Tibial artery (tissue), 4 donors: Measurements from ENCODE around the gene CHMP3.

ENCODE experiments used
- DNase-seq, 2 donors: peaks; one replicate each; pipeline ENCODE4 v3.0.0-alpha.2; 2019
- H3K27ac ChIP-seq, 2 donors: fragments of 200-600 bp; sonication (generic) in 1 of 2; 1 replicate in 1 of 2; 2 replicates in 1 of 2; pipeline ENCODE4 v1.5.1; 2018 to 2019; ENCODE audit warnings: mild to moderate bottlenecking in 1 of 2
- H3K27me3 ChIP-seq, 2 donors: fragments of 200-600 bp; sonication (generic) in 1 of 2; one replicate each; pipeline versions ENCODE4 v1.5.1 to v1.6.0; 2016 to 2019
- H3K36me3 ChIP-seq, 3 donors: fragments of 200-600 bp; sonication (generic) in 2 of 3; one replicate each; pipeline ENCODE4 v1.5.1; 2016 to 2019; ENCODE audit warnings: mild to moderate bottlenecking in 2 of 3
- H3K4me1 ChIP-seq, 4 donors: fragments of 200-600 bp; sonication (generic) in 2 of 4; 1 replicate in 3 of 4; 2 replicates in 1 of 4; pipeline ENCODE4 v1.5.1; 2016 to 2019
- H3K4me3 ChIP-seq, 2 donors: fragments of 200-600 bp; sonication (generic) in 1 of 2; 1 replicate in 1 of 2; 2 replicates in 1 of 2; pipeline ENCODE4 v1.5.1; 2018 to 2019; ENCODE audit warnings: mild to moderate bottlenecking in 2 of 2
- H3K9me3 ChIP-seq, 3 donors: fragments of 200-600 bp; sonication (generic) in 1 of 3; one replicate each; pipeline ENCODE4 v1.5.1; 2016 to 2019
- CTCF ChIP-seq, 2 experiments: fragments of 200-600 bp in 1 of 2; fragments of 450-650 bp in 1 of 2; IDR thresholded peaks; one replicate each; pipeline ENCODE4 v1.5.1; 2017 to 2019; ENCODE audit warnings: antibody characterized with exemption in 2 of 2, mild to moderate bottlenecking in 1 of 2, moderate library complexity in 1 of 2
- intact Hi-C: fragments of 100-400 bp; cut with DNase I; formaldehyde crosslinking; loops from one replicate; pipeline ENCODE4 v1.15.0; 2023; ENCODE audit warnings: low total_unique reads

Gene CHMP3

GRCh38 chr2:86525421-86526340 lies 37.6 kb downstream of the CHMP3 start:
- Histone ChIP-seq H3K9me3 (no peaks in the 10 kb centered on the region), H3K4me1 (no peaks in the 10 kb centered on the region), H3K36me3 (peaks cover 10 to 27% (median 25%) of the 10 kb centered on the region in 3 donors), H3K4me3 (no peak overlapping the region), H3K27me3 (no peaks in the 10 kb centered on the region), H3K27ac (no peak overlapping the region)
- DNase-seq: no peak
- intact Hi-C loops: no loop called here
- no peak for TF ChIP-seq CTCF (IDR thresholded peaks at IDR 0.05)

- TF ChIP-seq CTCF (IDR thresholded peaks at IDR 0.05): no peak
- intact Hi-C loops: no loop called here
- no peaks in the 10 kb centered on the region for H3K9me3 ChIP-seq
- no peak overlapping the region for H3K27ac ChIP-seq
- peaks cover 10 to 33% (median 24%) of the 10 kb centered on the region in 3 donors for H3K36me3 ChIP-seq
- no peaks in the 10 kb centered on the region for H3K4me1 ChIP-seq
- H3K27me3 ChIP-seq: no peaks in the 10 kb centered on the region
- H3K4me3 ChIP-seq: no peak overlapping the region
- no peak for DNase-seq
These were observed 39.8 kb downstream of the CHMP3 start for GRCh38 chr2:86523491-86523890.

- Histone ChIP-seq H3K36me3 (peaks cover 10 to 32% (median 19%) of the 10 kb centered on the region in 3 donors), H3K4me3 (no peak overlapping the region), H3K9me3 (no peaks in the 10 kb centered on the region), H3K27ac (no peak overlapping the region), H3K27me3 (no peaks in the 10 kb centered on the region), H3K4me1 (no peaks in the 10 kb centered on the region)
- intact Hi-C loops: no loop called here
- TF ChIP-seq CTCF (IDR thresholded peaks at IDR 0.05): no peak
- no peak for DNase-seq
These were observed 40.5 kb downstream of the CHMP3 start for GRCh38 chr2:86522711-86523110.

- intact Hi-C loops: no loop called here
These were observed 41.3 kb downstream of the CHMP3 start for GRCh38 chr2:86521922-86522321.

GRCh38 chr2:86520153-86520552 lies 43.1 kb downstream of the CHMP3 start:
- Histone ChIP-seq H3K4me3 (no peak overlapping the region), H3K27ac (no peak overlapping the region), H3K27me3 (no peaks in the 10 kb centered on the region), H3K9me3 (no peaks in the 10 kb centered on the region), H3K36me3 (peaks cover 0 to 15% (median 0%) of the 10 kb centered on the region in 3 donors), H3K4me1 (no peaks in the 10 kb centered on the region)
- no peak for DNase-seq
- intact Hi-C loops: no loop called here
- TF ChIP-seq CTCF (IDR thresholded peaks at IDR 0.05): no peak

More at GRCh38 chr2:86521922-86522321, 41.3 kb downstream of the CHMP3 start:
- Histone ChIP-seq H3K4me3 (no peak overlapping the region), H3K27me3 (no peaks in the 10 kb centered on the region), H3K36me3 (peaks cover 4 to 28% (median 11%) of the 10 kb centered on the region in 3 donors), H3K9me3 (no peaks in the 10 kb centered on the region), H3K27ac (no peak overlapping the region), H3K4me1 (no peaks in the 10 kb centered on the region)
- TF ChIP-seq CTCF (IDR thresholded peaks at IDR 0.05): no peak
- DNase-seq: no peak
